Mesenchymal stem cell (in vitro differentiated cells and primary cell): Measurements from ENCODE around the gene TEX101.
"Not testable (repeated sequence)": the region's sequence is repeated elsewhere in the genome, so short reads cannot be mapped to it uniquely, and the experiment has no call there.

Source experiments
- DNase-seq: peaks from one replicate; pipeline ENCODE4 v3.0.0-alpha.2; 2013
- H2AFZ ChIP-seq: one replicate; pipeline ENCODE4 v1.6.1; 2013; ENCODE audit warnings: low read depth, mild to moderate bottlenecking, control low read depth, inconsistent platforms, low read length, moderate library complexity
- H2AK5ac ChIP-seq: 2 replicates; pipeline ENCODE4 v1.6.1; 2013; ENCODE audit warnings: low read length, moderate library complexity, mild to moderate bottlenecking, inconsistent platforms; ENCODE audit not compliant: severe bottlenecking
- H2BK120ac ChIP-seq: one replicate; pipeline ENCODE4 v1.6.1; 2013; ENCODE audit warnings: low read depth, mild to moderate bottlenecking, inconsistent platforms, low read length, moderate library complexity
- H2BK12ac ChIP-seq, 2 experiments: one replicate each; pipeline ENCODE4 v1.6.1; 2013; ENCODE audit warnings: inconsistent platforms in 2 of 2, low read length in 2 of 2, mild to moderate bottlenecking in 2 of 2, moderate library complexity in 2 of 2, control low read depth in 1 of 2
- H2BK15ac ChIP-seq: one replicate; pipeline ENCODE4 v1.6.1; 2013; ENCODE audit warnings: mild to moderate bottlenecking, low read depth, inconsistent platforms; ENCODE audit not compliant: poor library complexity, severe bottlenecking
- H2BK5ac ChIP-seq: 2 replicates; pipeline ENCODE4 v1.6.1; 2013; ENCODE audit warnings: low read depth, mild to moderate bottlenecking, low read length, control low read depth, inconsistent platforms; ENCODE audit not compliant: poor library complexity, severe bottlenecking
- H3K14ac ChIP-seq, 2 experiments: one replicate each; pipeline ENCODE4 v1.6.1; 2013; ENCODE audit warnings: inconsistent platforms in 2 of 2, low read length in 2 of 2, control low read depth in 1 of 2, mild to moderate bottlenecking in 1 of 2, moderate library complexity in 1 of 2
- H3K18ac ChIP-seq, 2 experiments: one replicate each; pipeline ENCODE4 v1.6.1; 2013; ENCODE audit warnings: inconsistent platforms in 2 of 2, low read length in 2 of 2, control low read depth in 1 of 2, low read depth in 1 of 2, mild to moderate bottlenecking in 1 of 2
- H3K23ac ChIP-seq, 2 experiments: one replicate each; pipeline ENCODE4 v1.6.1; 2013; ENCODE audit warnings: inconsistent platforms in 2 of 2, low read length in 2 of 2, mild to moderate bottlenecking in 2 of 2, moderate library complexity in 2 of 2, control low read depth in 1 of 2
- H3K27ac ChIP-seq: 2 replicates; pipeline ENCODE4 v1.5.1; 2013; ENCODE audit warnings: mild to moderate bottlenecking, moderate library complexity, low read length, control low read depth, inconsistent platforms; ENCODE audit not compliant: poor library complexity, severe bottlenecking
- H3K27me3 ChIP-seq, 2 experiments: 2 replicates each; pipeline versions ENCODE4 v1.6.1 to v1.7.0; 2013; ENCODE audit warnings: low read length in 2 of 2, mild to moderate bottlenecking in 2 of 2, moderate library complexity in 2 of 2, control low read depth in 1 of 2, inconsistent platforms in 1 of 2; ENCODE audit not compliant: control insufficient read depth in 1 of 2, insufficient read depth in 1 of 2
- H3K36me3 ChIP-seq, 2 experiments: 2 replicates each; pipeline versions ENCODE4 v1.6.1 to v1.7.0; 2013; ENCODE audit warnings: low read length in 2 of 2, control low read depth in 1 of 2, inconsistent platforms in 1 of 2, low read depth in 1 of 2, mild to moderate bottlenecking in 1 of 2; ENCODE audit not compliant: insufficient read depth in 2 of 2, control insufficient read depth in 1 of 2
- H3K4ac ChIP-seq, 2 experiments: one replicate each; pipeline ENCODE4 v1.6.1; 2013; ENCODE audit warnings: inconsistent platforms in 2 of 2, low read length in 2 of 2, mild to moderate bottlenecking in 2 of 2, moderate library complexity in 2 of 2, control low read depth in 1 of 2, low read depth in 1 of 2
- H3K4me1 ChIP-seq: 2 replicates; pipeline ENCODE4 v1.6.1; 2013; ENCODE audit warnings: low read depth, low read length, control low read depth; ENCODE audit not compliant: control insufficient read depth, insufficient read depth
- H3K4me2 ChIP-seq: 2 replicates; pipeline ENCODE4 v1.6.1; 2013; ENCODE audit warnings: low read length, mild to moderate bottlenecking, inconsistent platforms; ENCODE audit not compliant: poor library complexity, severe bottlenecking
- H3K4me3 ChIP-seq, 2 experiments: 2 replicates each; pipeline versions ENCODE4 v1.5.1 to v1.7.0; 2013; ENCODE audit warnings: low read length in 2 of 2, mild to moderate bottlenecking in 2 of 2, control low read depth in 1 of 2, low read depth in 1 of 2; ENCODE audit not compliant: insufficient read depth in 1 of 2
- H3K79me1 ChIP-seq: replicated peaks from 2 replicates; pipeline ENCODE4 v1.6.1; 2013; ENCODE audit warnings: mild to moderate bottlenecking, control low read depth, low read length, inconsistent platforms; ENCODE audit not compliant: poor library complexity, severe bottlenecking
- H3K9ac ChIP-seq: 2 replicates; pipeline ENCODE4 v1.7.0; 2013; ENCODE audit warnings: mild to moderate bottlenecking, low read length, moderate library complexity
- H3K9me3 ChIP-seq: 2 replicates; pipeline ENCODE4 v1.7.0; 2013; ENCODE audit warnings: mild to moderate bottlenecking, low read length; ENCODE audit not compliant: control insufficient read depth
- H4K8ac ChIP-seq: one replicate; pipeline ENCODE4 v1.6.1; 2013; ENCODE audit warnings: inconsistent platforms, mild to moderate bottlenecking, low read length, moderate library complexity
- H4K91ac ChIP-seq: one replicate; pipeline ENCODE4 v1.6.1; 2013; ENCODE audit warnings: mild to moderate bottlenecking, low read length, inconsistent platforms
- WGBS: methylation state at CpG from one replicate; pipeline ENCODE4 v1.1.7; 2013; ENCODE audit warnings: mixed read lengths; 5-methylcytosine and 5-hydroxymethylcytosine counted together

Gene TEX101

GRCh38 chr19:43435775-43436174 lies 21.1 kb downstream of the TEX101 start:
- no peak overlapping the region for H3K4ac ChIP-seq
- peaks cover 5% of the 10 kb centered on the region for H3K9me3 ChIP-seq
- H3K23ac ChIP-seq, result no peak overlapping the region
- H3K4me3 ChIP-seq, result no peak overlapping the region
- no peak overlapping the region for H3K14ac ChIP-seq
- no peak overlapping the region for H3K27ac ChIP-seq
- no peak overlapping the region for H2AFZ ChIP-seq
- H2AK5ac ChIP-seq, result no peak overlapping the region
- H3K36me3 ChIP-seq, result no peaks in the 10 kb centered on the region
- DNase-seq, result no peak
- no peaks in the 10 kb centered on the region for H3K4me1 ChIP-seq
- H4K91ac ChIP-seq, result no peak overlapping the region
- WGBS, result 76% methylated on average over 3 of the region's 3 CpGs
- peaks cover 0 to 13% of the 10 kb centered on the region in 2 experiments for H3K27me3 ChIP-seq
- H4K8ac ChIP-seq, result no peak overlapping the region
- H2BK12ac ChIP-seq, result no peak overlapping the region
- no peak overlapping the region for H2BK5ac ChIP-seq
- no peak overlapping the region for H2BK120ac ChIP-seq
- H3K79me1 ChIP-seq, result no peaks in the 10 kb centered on the region
- H3K18ac ChIP-seq, result no peak overlapping the region
- H2BK15ac ChIP-seq, result no peak overlapping the region
- H3K4me2 ChIP-seq, result no peak overlapping the region
- no peak overlapping the region for H3K9ac ChIP-seq

- not testable (repeated sequence) for H3K4ac ChIP-seq, H3K4me1 ChIP-seq, H3K4me3 ChIP-seq, H3K9ac ChIP-seq, H2AK5ac ChIP-seq, H2BK5ac ChIP-seq, H3K23ac ChIP-seq, H3K14ac ChIP-seq, H4K8ac ChIP-seq, H2BK12ac ChIP-seq, H2BK15ac ChIP-seq, H3K18ac ChIP-seq, H3K36me3 ChIP-seq, H2AFZ ChIP-seq, H3K4me2 ChIP-seq, DNase-seq, H3K27ac ChIP-seq, H2BK120ac ChIP-seq, H3K79me1 ChIP-seq, H4K91ac ChIP-seq, H3K9me3 ChIP-seq
- 80% methylated on average over 10 of the region's 11 CpGs for WGBS
- H3K27me3 ChIP-seq, result peaks cover 0 to 13% of the 10 kb centered on the region in 2 experiments
Observed at GRCh38 chr19:43437284-43437683, 22.6 kb downstream of the TEX101 start.

GRCh38 chr19:43437712-43438111 lies 23.0 kb downstream of the TEX101 start:
- Histone ChIP-seq H3K23ac (no peak overlapping the region), H3K27me3 (peaks cover 0 to 13% of the 10 kb centered on the region in 2 experiments), H3K27ac (no peak overlapping the region), H3K4me3 (no peak overlapping the region), H3K36me3 (no peaks in the 10 kb centered on the region), H3K4ac (no peak overlapping the region), H4K91ac (no peak overlapping the region), H3K14ac (no peak overlapping the region), H3K79me1 (no peaks in the 10 kb centered on the region), H4K8ac (no peak overlapping the region), H2BK120ac (no peak overlapping the region), H3K9ac (no peak overlapping the region), H2AK5ac (no peak overlapping the region), H2BK15ac (no peak overlapping the region), H3K9me3 (peaks cover 5% of the 10 kb centered on the region), H2BK5ac (no peak overlapping the region), H3K4me1 (no peaks in the 10 kb centered on the region), H2AFZ (no peak overlapping the region), H3K4me2 (no peak overlapping the region), H2BK12ac (no peak overlapping the region), H3K18ac (no peak overlapping the region)
- DNase-seq, result no peak
- 95% methylated on average over 6 of the region's 6 CpGs for WGBS

- Histone ChIP-seq H3K36me3 (no peaks in the 10 kb centered on the region), H2BK15ac (no peak overlapping the region), H3K27ac (no peak overlapping the region), H3K4ac (no peak overlapping the region), H2BK120ac (no peak overlapping the region), H3K79me1 (no peaks in the 10 kb centered on the region), H3K9me3 (peaks cover 5% of the 10 kb centered on the region), H4K91ac (no peak overlapping the region), H2BK12ac (no peak overlapping the region), H3K9ac (peak overlapping the region; percentile 26), H3K18ac (no peak overlapping the region), H3K14ac (no peak overlapping the region), H2AK5ac (no peak overlapping the region), H3K23ac (no peak overlapping the region), H3K4me3 (no peak overlapping the region), H4K8ac (no peak overlapping the region), H2BK5ac (no peak overlapping the region), H3K27me3 (peaks cover 4 to 15% of the 10 kb centered on the region in 2 experiments), H3K4me2 (no peak overlapping the region), H2AFZ (no peak overlapping the region), H3K4me1 (no peaks in the 10 kb centered on the region)
- 73% methylated on average over 7 of the region's 9 CpGs for WGBS
- no peak for DNase-seq
Observed at GRCh38 chr19:43438291-43439031, 23.8 kb downstream of the TEX101 start.
